Measurements from ENCODE around the gene CYB5D1.

DNA sequence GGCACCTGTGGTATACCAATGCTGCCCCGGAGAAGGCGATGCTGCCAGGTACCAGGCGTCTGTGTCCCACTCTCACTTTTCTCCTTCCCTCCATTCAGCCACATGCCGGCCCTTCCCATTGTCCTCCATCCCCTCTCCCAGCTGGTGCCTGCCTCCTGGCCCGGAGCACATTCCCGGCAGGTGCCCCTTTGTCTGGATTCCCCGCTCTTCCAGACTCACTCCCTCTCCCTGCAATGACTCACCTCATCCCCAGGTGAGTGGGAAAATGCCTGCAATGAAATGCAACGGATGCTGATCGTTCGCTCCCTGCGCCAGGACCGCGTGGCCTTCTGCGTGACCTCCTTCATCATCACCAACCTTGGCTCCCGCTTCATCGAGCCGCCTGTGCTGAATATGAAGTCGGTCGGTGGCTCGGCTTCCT lies 34.2 kb upstream of the CYB5D1 start:
- TF ChIP-seq, protein P1, sequence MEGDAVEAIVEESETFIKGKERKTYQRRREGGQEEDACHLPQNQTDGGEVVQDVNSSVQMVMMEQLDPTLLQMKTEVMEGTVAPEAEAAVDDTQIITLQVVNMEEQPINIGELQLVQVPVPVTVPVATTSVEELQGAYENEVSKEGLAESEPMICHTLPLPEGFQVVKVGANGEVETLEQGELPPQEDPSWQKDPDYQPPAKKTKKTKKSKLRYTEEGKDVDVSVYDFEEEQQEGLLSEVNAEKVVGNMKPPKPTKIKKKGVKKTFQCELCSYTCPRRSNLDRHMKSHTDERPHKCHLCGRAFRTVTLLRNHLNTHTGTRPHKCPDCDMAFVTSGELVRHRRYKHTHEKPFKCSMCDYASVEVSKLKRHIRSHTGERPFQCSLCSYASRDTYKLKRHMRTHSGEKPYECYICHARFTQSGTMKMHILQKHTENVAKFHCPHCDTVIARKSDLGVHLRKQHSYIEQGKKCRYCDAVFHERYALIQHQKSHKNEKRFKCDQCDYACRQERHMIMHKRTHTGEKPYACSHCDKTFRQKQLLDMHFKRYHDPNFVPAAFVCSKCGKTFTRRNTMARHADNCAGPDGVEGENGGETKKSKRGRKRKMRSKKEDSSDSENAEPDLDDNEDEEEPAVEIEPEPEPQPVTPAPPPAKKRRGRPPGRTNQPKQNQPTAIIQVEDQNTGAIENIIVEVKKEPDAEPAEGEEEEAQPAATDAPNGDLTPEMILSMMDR (IDR thresholded peaks at IDR 0.05; ENCODE audit: insufficient read depth, low read length, poor library complexity, severe bottlenecking), result no peak
- no peak for TF ChIP-seq EZH2phosphoT487 (conservative IDR thresholded peaks at IDR 0.05; ENCODE audit: low read length)
